NCI-H2171 treated with DMSO at 0.1 percent for 48 hours (cell line): ENCODE measurements around the gene DQX1.
A peak's percentile ranks its signal among the peaks of the same experiment; 100 is the strongest.
"Not testable (repeated sequence)": the region's sequence is repeated elsewhere in the genome, so short reads cannot be mapped to it uniquely, and the experiment has no call there.

Experiments
- DNase-seq: peaks from one replicate; lab custom pipeline; 2025; lab: John Stamatoyannopoulos, UW

The DQX1 gene

GRCh38 chr2:74491648-74492544 is 34.1 kb downstream of the DQX1 start:
- DNase-seq, result no peak

- no peak for DNase-seq
Observed at GRCh38 chr2:74489906-74490305, 36.1 kb downstream of the DQX1 start.

- no peak for DNase-seq
Observed at GRCh38 chr2:74488643-74489481, 37.2 kb downstream of the DQX1 start.

GRCh38 chr2:74486141-74486540 is 39.9 kb downstream of the DQX1 start:
- DNase-seq, result no peak

GRCh38 chr2:74483675-74484164 is 42.3 kb downstream of the DQX1 start:
- DNase-seq, result not testable (repeated sequence)

- DNase-seq, result peak; percentile 96
Observed at GRCh38 chr2:74482801-74483674, 43.0 kb downstream of the DQX1 start, which contains the start of the genes CCDC142 and TTC31. Gene CCDC142, minus strand, starts transcription at chr2:74482998. Its CDS starts 161 bp downstream, at chr2:74482837. Gene TTC31, plus strand, starts transcription at chr2:74483081. Its CDS starts 15 bp downstream, at chr2:74483096.

GRCh38 chr2:74481961-74482800 is 43.9 kb downstream of the DQX1 start:
- DNase-seq, result peak; percentile 75

- no peak for DNase-seq
Observed at GRCh38 chr2:74481431-74481830, 44.6 kb downstream of the DQX1 start.

- no peak for DNase-seq
Observed at GRCh38 chr2:74474899-74475298, 51.1 kb downstream of the DQX1 start.

- no peak for DNase-seq
Observed at GRCh38 chr2:74474481-74474880, 51.5 kb downstream of the DQX1 start.

- DNase-seq, result no peak
Observed at GRCh38 chr2:74472945-74473258, 53.1 kb downstream of the DQX1 start.

- peak; percentile 93 for DNase-seq
Observed at GRCh38 chr2:74472086-74472944, 53.7 kb downstream of the DQX1 start, which contains the start of gene MRPL53. Gene MRPL53, minus strand, starts transcription at chr2:74472680. Its CDS starts 20 bp downstream, at chr2:74472660.

GRCh38 chr2:74471332-74472065 is 54.5 kb downstream of the DQX1 start:
- DNase-seq, result peak; percentile 54

GRCh38 chr2:74470742-74471141 is 55.3 kb downstream of the DQX1 start:
- DNase-seq, result not testable (repeated sequence)
